ENCODE results near the gene KIN.
"Not testable (repeated sequence)": the region's sequence is repeated elsewhere in the genome, so short reads cannot be mapped to it uniquely, and the experiment has no call there.

The KIN gene

GRCh38 chr10:7794251-7795026, 6.6 kb upstream of the KIN start:
- no peak for DNase-seq

- no peak for DNase-seq
Measured at GRCh38 chr10:7792541-7792940, 4.7 kb upstream of the KIN start.

GRCh38 chr10:7789390-7789789, 1.6 kb upstream of the KIN start:
- no peak for DNase-seq

GRCh38 chr10:7788639-7789286, 970 bp upstream of the KIN start:
- no peak for DNase-seq

GRCh38 chr10:7787150-7787856, 490 bp downstream of the KIN start:
- no peak for DNase-seq

- DNase-seq = no peak
Measured at GRCh38 chr10:7786430-7786829, 1.4 kb downstream of the KIN start.

GRCh38 chr10:7782194-7782593, 5.6 kb downstream of the KIN start:
- DNase-seq = not testable (repeated sequence)

- no peak for DNase-seq
Measured at GRCh38 chr10:7776777-7777176, 11.0 kb downstream of the KIN start.

GRCh38 chr10:7773845-7774801, 13.7 kb downstream of the KIN start:
- no peak for DNase-seq

- no peak for DNase-seq
Measured at GRCh38 chr10:7768417-7768816, 19.4 kb downstream of the KIN start.

GRCh38 chr10:7767209-7767608, 20.6 kb downstream of the KIN start:
- no peak for DNase-seq

GRCh38 chr10:7766241-7766640, 21.6 kb downstream of the KIN start:
- DNase-seq = no peak

- DNase-seq = no peak
Measured at GRCh38 chr10:7763929-7764328, 23.9 kb downstream of the KIN start.

- DNase-seq = no peak
Measured at GRCh38 chr10:7756360-7756992, 31.3 kb downstream of the KIN start.

- DNase-seq = no peak
Measured at GRCh38 chr10:7755103-7755502, 32.7 kb downstream of the KIN start.

GRCh38 chr10:7752251-7752650, 35.5 kb downstream of the KIN start:
- DNase-seq = no peak

GRCh38 chr10:7750222-7750621, 37.6 kb downstream of the KIN start:
- no peak for DNase-seq

- DNase-seq = not testable (repeated sequence)
Measured at GRCh38 chr10:7748637-7749036, 39.2 kb downstream of the KIN start.

GRCh38 chr10:7744307-7744706, 43.5 kb downstream of the KIN start:
- no peak for DNase-seq

GRCh38 chr10:7738536-7739407, 49.0 kb downstream of the KIN start:
- DNase-seq = no peak

- no peak for DNase-seq
Measured at GRCh38 chr10:7734821-7735220, 53.0 kb downstream of the KIN start.
